Measurements from ENCODE around the gene SRRM3. TPM values are rescaled to one million over a fixed set of nuclear protein-coding genes. Genes with fewer than 3 reads are reported as not detected.
"Not testable (repeated sequence)": the region's sequence is repeated elsewhere in the genome, so short reads cannot be mapped to it uniquely, and the experiment has no call there.

Gene SRRM3
- total and polyA plus RNA-seq, 2 donors, result 0.58 to 3.0 TPM

DNA sequence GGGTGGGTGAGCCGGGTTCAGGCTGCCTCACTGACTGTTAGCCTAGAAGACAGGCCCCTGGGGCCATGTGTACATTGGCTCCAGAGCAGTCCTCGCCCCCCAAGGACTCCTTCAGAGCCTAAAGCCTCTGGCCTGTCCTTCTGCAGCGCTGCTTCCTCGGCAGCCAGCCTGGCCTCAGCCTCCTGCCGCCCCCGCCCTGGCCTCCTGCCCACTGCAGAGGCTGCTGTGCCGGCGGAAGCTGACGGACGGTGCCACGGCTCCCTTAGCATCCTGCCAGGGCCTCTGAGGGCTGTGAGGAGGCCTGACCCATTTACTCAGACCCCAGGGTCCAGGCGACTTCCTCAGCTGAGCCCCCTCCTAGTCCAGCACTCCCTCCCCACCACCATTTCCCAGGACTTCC, 4.9 kb downstream of the SRRM3 start:
- Histone ChIP-seq H3K36me3 (ENCODE audit: insufficient read depth) (no peaks in the 10 kb centered on the region), H3K4me1 (ENCODE audit: insufficient read depth) (no peaks in the 10 kb centered on the region), H3K27ac (ENCODE audit: low read depth) (no peak overlapping the region), H3K4me3 (ENCODE audit: low read depth, low read length) (no peak overlapping the region)
- WGBS, result 49% methylated on average over 12 of the region's 12 CpGs
- no peak for DNase-seq (ENCODE audit: extremely low spot score)

DNA sequence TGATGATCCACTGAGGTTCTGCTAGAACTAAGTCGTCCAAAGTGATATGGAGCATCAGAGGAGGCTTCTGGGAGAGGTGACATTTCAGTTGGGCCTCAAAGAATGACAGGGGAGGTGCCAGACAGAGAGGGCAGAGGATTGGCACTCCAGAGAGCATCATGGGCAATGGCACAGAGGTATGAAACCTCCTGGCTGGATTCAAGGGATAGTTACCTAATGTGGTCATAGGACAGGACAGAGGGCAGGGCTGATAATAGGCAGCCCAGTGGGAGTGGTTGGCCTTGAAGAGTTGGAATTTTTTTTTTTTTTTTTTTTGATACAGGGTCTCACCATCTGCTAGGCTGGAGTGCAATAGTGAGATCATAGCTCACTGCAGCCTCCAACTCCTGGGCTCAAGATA, 7.6 kb downstream of the SRRM3 start:
- no peaks in the 10 kb centered on the region for H3K36me3 ChIP-seq (ENCODE audit: insufficient read depth)
- WGBS, result 34% methylated on average over 1 of the region's 1 CpG
- no peak overlapping the region for H3K27ac ChIP-seq (ENCODE audit: low read depth)
- H3K4me3 ChIP-seq (ENCODE audit: low read depth, low read length), result no peak overlapping the region
- no peaks in the 10 kb centered on the region for H3K4me1 ChIP-seq (ENCODE audit: insufficient read depth)
- no peak for DNase-seq (ENCODE audit: extremely low spot score)

GRCh38 chr7:76211216-76211615, 9.5 kb downstream of the SRRM3 start:
- Histone ChIP-seq H3K27ac (ENCODE audit: low read depth) (no peak overlapping the region), H3K4me3 (ENCODE audit: low read depth, low read length) (no peak overlapping the region), H3K4me1 (ENCODE audit: insufficient read depth) (no peaks in the 10 kb centered on the region), H3K36me3 (ENCODE audit: insufficient read depth) (no peaks in the 10 kb centered on the region)
- 71% methylated on average over 11 of the region's 11 CpGs for WGBS
- DNase-seq (ENCODE audit: extremely low spot score), result no peak

GRCh38 chr7:76215349-76215748, 13.7 kb downstream of the SRRM3 start:
- 84% methylated on average over 4 of the region's 4 CpGs for WGBS
- not testable (repeated sequence) for H3K36me3 ChIP-seq (ENCODE audit: insufficient read depth); H3K27ac ChIP-seq (ENCODE audit: low read depth); H3K4me3 ChIP-seq (ENCODE audit: low read depth, low read length); DNase-seq (ENCODE audit: extremely low spot score); H3K4me1 ChIP-seq (ENCODE audit: insufficient read depth)

GRCh38 chr7:76216381-76217082, 14.8 kb downstream of the SRRM3 start:
- WGBS, result 23% methylated on average over 9 of the region's 9 CpGs
- DNase-seq (ENCODE audit: extremely low spot score), result no peak

DNA sequence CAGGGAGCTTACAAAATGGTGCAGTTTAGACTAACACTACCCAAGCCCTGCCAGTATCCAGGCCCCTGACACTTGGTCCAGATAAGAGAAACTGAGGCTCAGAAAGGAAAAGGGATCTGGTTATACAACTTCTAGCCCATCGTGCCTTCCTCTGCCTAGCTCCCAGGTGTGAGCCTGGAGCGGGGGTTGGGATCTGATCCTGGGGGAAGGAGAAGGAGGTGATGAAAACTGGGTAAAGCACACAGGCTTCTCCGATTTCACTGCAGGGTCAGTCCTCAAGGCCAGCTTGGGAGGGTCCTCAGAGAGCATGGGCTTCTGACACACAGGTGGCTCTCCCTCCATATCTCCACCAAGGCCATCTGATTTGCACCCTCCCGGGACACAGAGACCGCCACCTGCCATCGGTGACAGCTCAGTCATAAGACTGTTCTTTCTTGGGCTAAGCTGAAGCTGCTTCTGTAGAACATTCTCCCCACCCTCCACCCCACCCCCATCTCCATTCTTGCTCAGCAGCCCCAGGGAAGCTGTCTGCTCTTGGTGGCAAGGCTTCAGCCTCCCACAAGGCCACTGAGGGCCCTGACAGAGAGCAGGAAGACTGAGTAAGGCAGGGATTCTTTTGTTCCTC, 16.4 kb downstream of the SRRM3 start:
- DNase-seq (ENCODE audit: extremely low spot score), result no peak
- WGBS, result 37% methylated on average over 6 of the region's 6 CpGs
- no peak overlapping the region for H3K27ac ChIP-seq (ENCODE audit: low read depth)
- no peaks in the 10 kb centered on the region for H3K36me3 ChIP-seq (ENCODE audit: insufficient read depth)
- no peak overlapping the region for H3K4me3 ChIP-seq (ENCODE audit: low read depth, low read length)
- no peaks in the 10 kb centered on the region for H3K4me1 ChIP-seq (ENCODE audit: insufficient read depth)

More at GRCh38 chr7:76216381-76217082, 14.8 kb downstream of the SRRM3 start:
- Histone ChIP-seq H3K4me3 (ENCODE audit: low read depth, low read length) (no peak overlapping the region), H3K36me3 (ENCODE audit: insufficient read depth) (no peaks in the 10 kb centered on the region), H3K27ac (ENCODE audit: low read depth) (no peak overlapping the region), H3K4me1 (ENCODE audit: insufficient read depth) (no peaks in the 10 kb centered on the region)

- Histone ChIP-seq H3K4me3 (ENCODE audit: low read depth, low read length) (no peak overlapping the region), H3K27ac (ENCODE audit: low read depth) (no peak overlapping the region), H3K36me3 (ENCODE audit: insufficient read depth) (no peaks in the 10 kb centered on the region), H3K4me1 (ENCODE audit: insufficient read depth) (no peaks in the 10 kb centered on the region)
- no peak for DNase-seq (ENCODE audit: extremely low spot score)
- 24% methylated on average over 16 of the region's 16 CpGs for WGBS
Measured at GRCh38 chr7:76220185-76221057, 18.7 kb downstream of the SRRM3 start.

GRCh38 chr7:76222333-76222732, 20.6 kb downstream of the SRRM3 start:
- 77% methylated on average over 2 of the region's 2 CpGs for WGBS
- Histone ChIP-seq H3K4me3 (ENCODE audit: low read depth, low read length) (no peak overlapping the region), H3K4me1 (ENCODE audit: insufficient read depth) (no peaks in the 10 kb centered on the region), H3K27ac (ENCODE audit: low read depth) (no peak overlapping the region), H3K36me3 (ENCODE audit: insufficient read depth) (no peaks in the 10 kb centered on the region)
- DNase-seq (ENCODE audit: extremely low spot score), result no peak

GRCh38 chr7:76222839-76223238, 21.1 kb downstream of the SRRM3 start:
- no peaks in the 10 kb centered on the region for H3K36me3 ChIP-seq (ENCODE audit: insufficient read depth)
- 74% methylated on average over 5 of the region's 5 CpGs for WGBS
- no peak for DNase-seq (ENCODE audit: extremely low spot score)

GRCh38 chr7:76223286-76223972, 21.7 kb downstream of the SRRM3 start:
- no peaks in the 10 kb centered on the region for H3K4me1 ChIP-seq (ENCODE audit: insufficient read depth)
- H3K27ac ChIP-seq (ENCODE audit: low read depth), result no peak overlapping the region
- no peak overlapping the region for H3K4me3 ChIP-seq (ENCODE audit: low read depth, low read length)
- whole genome bisulfite sequencing, result 18% methylated on average over 3 of the region's 3 CpGs
- H3K36me3 ChIP-seq (ENCODE audit: insufficient read depth), result no peaks in the 10 kb centered on the region
- no peak for DNase-seq (ENCODE audit: extremely low spot score)

More at GRCh38 chr7:76222839-76223238, 21.1 kb downstream of the SRRM3 start:
- H3K4me3 ChIP-seq (ENCODE audit: low read depth, low read length), result no peak overlapping the region
- no peak overlapping the region for H3K27ac ChIP-seq (ENCODE audit: low read depth)
- no peaks in the 10 kb centered on the region for H3K4me1 ChIP-seq (ENCODE audit: insufficient read depth)

GRCh38 chr7:76224695-76225094, 23.0 kb downstream of the SRRM3 start:
- Histone ChIP-seq H3K36me3 (ENCODE audit: insufficient read depth) (no peaks in the 10 kb centered on the region), H3K4me3 (ENCODE audit: low read depth, low read length) (no peak overlapping the region), H3K4me1 (ENCODE audit: insufficient read depth) (no peaks in the 10 kb centered on the region), H3K27ac (ENCODE audit: low read depth) (no peak overlapping the region)
- DNase-seq (ENCODE audit: extremely low spot score), result no peak
- 4% methylated on average over 11 of the region's 11 CpGs for WGBS

DNA sequence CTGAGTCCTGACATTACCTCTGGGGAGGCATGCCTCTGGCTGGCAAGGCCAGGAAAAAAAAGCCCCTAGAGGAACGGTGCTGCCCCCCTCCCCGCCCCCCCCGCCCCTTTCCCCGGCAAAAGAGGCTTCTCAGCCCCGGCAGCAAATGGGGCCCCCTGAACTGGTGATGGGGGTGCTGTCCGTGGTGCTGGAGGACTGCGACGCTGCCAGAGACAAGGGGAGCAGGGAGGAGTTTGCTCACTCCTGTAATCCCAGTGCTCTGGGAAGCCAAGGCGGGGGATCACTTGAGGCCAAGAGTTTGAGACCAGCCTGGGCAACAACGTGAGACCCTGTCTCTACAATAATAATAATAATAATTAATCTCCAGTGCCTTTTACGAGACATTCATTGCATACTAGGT, 23.7 kb downstream of the SRRM3 start:
- Histone ChIP-seq H3K4me3 (ENCODE audit: low read depth, low read length) (no peak overlapping the region), H3K36me3 (ENCODE audit: insufficient read depth) (no peaks in the 10 kb centered on the region), H3K4me1 (ENCODE audit: insufficient read depth) (no peaks in the 10 kb centered on the region), H3K27ac (ENCODE audit: low read depth) (no peak overlapping the region)
- DNase-seq (ENCODE audit: extremely low spot score), result no peak
- 11% methylated on average over 11 of the region's 11 CpGs for WGBS

- no peaks in the 10 kb centered on the region for H3K36me3 ChIP-seq (ENCODE audit: insufficient read depth)
- DNase-seq (ENCODE audit: extremely low spot score), result no peak
- H3K4me1 ChIP-seq (ENCODE audit: insufficient read depth), result no peaks in the 10 kb centered on the region
- WGBS, result 55% methylated on average over 2 of the region's 2 CpGs
- no peak overlapping the region for H3K4me3 ChIP-seq (ENCODE audit: low read depth, low read length)
- no peak overlapping the region for H3K27ac ChIP-seq (ENCODE audit: low read depth)
Measured at GRCh38 chr7:76225951-76226350, 24.3 kb downstream of the SRRM3 start.
